NOMO-1 treated with dmso at 0.1 percent for 144 hours (cell line): ENCODE measurements around the gene ZBTB6.

Experiments
- DNase-seq: peaks from one replicate; lab custom pipeline; 2025; ENCODE audit not compliant: unreplicated experiment; lab: John Stamatoyannopoulos, UW

ZBTB6 gene

GRCh38 chr9:122912964-122913673 lies at the start of gene ZBTB6:
ZBTB6 (minus strand) TSS chr9:122913323; CDS start chr9:122912072, 1,251 bp downstream.
- peak; percentile 73 for DNase-seq

DNA sequence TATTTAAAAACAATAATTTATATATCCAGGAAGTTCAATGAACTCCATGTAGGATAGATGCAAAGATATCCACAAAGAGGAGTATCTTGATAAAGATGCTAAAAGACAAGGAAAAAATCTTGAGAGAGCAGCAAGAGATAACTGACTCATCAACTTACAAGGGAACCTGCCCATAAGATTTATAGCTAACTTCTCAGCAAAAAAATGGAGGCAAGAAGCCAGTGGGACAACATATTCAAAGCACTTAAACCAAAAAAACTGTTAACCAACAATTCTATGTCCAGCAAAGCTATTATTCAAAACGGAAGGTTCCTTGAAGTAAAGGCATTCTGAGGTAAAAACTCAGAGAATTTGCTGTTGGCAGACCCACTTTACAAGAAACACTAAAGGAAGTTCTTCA lies 48.0 kb upstream of the ZBTB6 start:
- DNase-seq, result no peak

- no peak for DNase-seq
Measured at GRCh38 chr9:122955961-122956360, 42.8 kb upstream of the ZBTB6 start.

GRCh38 chr9:122954253-122954691 lies 41.1 kb upstream of the ZBTB6 start:
- DNase-seq, result no peak

- no peak for DNase-seq
Measured at GRCh38 chr9:122951056-122951455, 37.9 kb upstream of the ZBTB6 start.

DNA sequence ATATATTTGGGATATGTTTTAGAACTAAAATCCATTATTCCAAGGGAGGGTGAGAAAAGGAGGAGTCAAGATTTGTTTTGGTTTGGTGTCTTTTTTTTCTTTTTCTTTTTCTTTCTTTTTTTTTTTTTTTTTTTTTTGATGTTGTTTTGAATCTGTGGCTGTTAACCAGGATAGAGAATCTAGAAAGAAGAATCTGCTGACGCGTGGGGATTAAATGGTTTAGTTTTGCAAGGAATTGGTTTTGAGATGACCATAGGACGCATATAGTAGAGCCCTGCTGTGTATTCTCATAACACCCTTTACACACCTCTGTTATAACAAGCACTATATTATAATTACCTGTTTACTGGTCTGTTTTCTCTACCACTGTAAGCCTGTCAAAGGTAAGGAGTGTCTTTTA lies 37.1 kb upstream of the ZBTB6 start:
- no peak for DNase-seq

DNA sequence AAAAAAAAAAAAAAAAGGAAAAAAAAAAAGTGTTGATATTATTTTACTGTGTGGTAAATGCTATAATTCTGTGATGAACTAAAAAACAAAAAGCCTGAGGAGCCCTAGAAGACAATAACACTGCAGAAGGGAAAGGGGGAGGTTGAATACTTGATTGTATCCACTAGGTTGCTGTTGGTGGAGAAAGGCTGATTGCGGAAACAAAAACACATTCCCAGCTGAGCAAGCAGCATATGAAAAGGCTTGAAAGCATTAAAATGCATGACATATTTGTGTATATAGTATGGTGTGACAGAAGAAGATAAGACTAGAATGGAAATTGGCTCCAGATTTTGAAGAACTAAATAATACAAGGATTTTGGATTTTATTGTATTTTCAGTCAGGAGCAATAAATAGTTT lies 36.6 kb upstream of the ZBTB6 start:
- no peak for DNase-seq

- no peak for DNase-seq
Measured at GRCh38 chr9:122948313-122948712, 35.2 kb upstream of the ZBTB6 start.

GRCh38 chr9:122946461-122947005 lies 33.4 kb upstream of the ZBTB6 start:
- no peak for DNase-seq

GRCh38 chr9:122944960-122945888 lies 32.1 kb upstream of the ZBTB6 start:
- no peak for DNase-seq

DNA sequence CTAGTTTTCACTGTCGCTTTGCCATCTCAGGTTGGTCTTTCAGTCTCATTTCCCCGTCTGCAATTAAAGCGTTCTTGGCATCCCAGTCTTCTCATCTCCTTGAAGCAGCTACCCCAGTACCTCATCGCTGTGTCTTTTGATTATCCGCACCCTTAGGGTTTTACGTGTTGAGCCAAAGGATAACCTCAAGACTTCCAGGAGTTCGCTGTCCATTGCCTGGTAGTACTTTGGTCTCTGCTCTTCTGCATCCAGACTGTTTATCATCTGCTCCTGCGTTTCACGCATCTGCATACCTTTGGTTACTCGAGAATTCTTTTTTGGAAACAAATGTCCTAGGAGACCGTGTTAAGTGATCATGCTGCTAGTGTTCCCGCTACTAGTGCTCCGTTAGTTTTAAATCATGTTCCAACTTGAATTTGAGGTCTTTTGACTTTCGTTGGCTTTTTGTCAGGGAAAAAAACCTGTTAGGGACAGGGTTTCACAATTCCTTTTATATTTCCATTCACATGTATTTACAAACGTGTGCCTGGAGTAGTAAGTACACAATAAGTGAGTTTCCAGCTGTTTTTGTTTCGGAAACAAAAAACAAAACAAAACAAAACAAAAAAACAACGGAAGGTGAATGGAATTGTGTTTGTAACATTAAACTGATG lies 28.6 kb upstream of the ZBTB6 start:
- no peak for DNase-seq

DNA sequence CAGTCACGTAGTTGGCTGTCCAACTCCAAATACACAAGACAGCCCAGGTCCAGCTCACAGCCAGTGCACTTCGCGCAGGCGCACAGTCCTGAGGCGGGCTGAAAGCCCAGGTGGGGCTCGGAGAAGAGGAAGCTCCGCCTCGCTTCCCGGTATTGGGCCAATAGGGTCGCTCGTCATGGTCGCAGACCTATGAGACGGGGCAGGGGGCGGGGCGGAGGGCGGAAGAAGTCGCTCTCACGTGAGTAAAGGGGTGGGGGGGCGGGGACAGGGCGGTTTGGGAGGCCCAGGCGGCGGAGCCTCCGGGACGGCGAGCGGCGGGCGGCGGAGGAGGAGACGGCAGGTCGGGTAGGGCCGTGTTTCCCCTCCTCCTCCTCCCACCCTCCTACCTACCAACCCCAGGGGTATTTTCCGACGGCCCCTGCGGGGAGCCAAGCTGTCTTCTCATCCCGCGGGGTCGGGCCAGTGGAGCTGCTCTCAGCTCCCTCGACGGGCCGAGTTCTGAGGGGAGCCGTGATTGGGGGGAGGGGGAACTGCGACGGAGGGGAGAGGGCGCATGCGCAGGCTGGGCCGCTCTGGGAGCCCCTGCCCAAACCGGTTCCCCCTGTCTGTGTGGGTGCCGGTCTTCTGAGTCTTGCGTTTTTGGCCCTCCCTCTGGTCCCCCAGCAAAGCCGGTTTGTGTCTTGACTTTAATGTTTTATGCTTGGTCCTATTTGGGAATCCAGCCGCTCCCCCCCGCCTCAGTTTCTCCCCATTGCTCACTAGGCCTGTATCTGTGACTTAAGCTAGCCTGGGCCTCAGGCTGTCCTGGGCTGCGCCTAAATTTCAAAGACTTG lies 27.8 kb upstream of the ZBTB6 start, which contains the start of gene RABGAP1:
Gene RABGAP1 (plus strand): TSS at position 272 of the 833 bp plus-strand sequence. CDS start 16,040 bp downstream, outside the sequence.
- peak; percentile 92 for DNase-seq

DNA sequence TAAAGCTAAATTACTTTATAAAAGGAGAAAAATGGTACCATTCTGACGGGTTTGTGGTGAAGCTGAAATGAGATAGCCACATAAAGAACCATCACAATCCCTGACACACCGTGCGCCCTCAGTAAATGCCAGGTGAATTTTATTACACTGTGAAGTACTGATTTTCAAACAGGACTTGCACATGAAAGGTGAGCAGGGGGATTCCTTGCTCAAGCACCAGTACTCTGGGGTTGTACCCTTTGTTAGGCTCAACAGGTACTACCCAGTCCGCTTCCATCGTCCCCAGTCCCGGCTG lies 27.3 kb upstream of the ZBTB6 start:
- no peak for DNase-seq

GRCh38 chr9:122939601-122940000 lies 26.5 kb upstream of the ZBTB6 start:
- DNase-seq, result no peak

- DNase-seq, result no peak
Measured at GRCh38 chr9:122936883-122937282, 23.8 kb upstream of the ZBTB6 start.

DNA sequence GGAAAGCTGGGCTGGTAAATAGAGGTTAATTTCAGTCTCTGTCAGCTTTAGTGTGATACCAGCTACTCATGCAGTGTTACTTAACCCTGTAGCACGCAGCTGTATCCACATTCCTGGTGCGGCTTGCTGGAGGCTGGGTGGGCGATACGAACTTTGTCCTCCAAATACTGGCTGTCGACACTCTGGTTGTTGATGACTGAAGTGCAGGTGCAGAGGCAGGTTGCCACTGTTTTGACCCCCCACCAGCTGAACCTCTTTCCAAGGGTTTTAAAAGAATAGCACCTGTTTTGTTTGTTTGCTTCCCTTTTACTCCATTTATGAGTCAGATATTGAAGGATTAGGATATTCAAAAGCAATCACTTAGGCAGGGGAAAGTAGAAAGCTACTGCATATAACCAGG lies 23.3 kb upstream of the ZBTB6 start:
- no peak for DNase-seq

- DNase-seq, result peak; percentile 87
Measured at GRCh38 chr9:122931226-122932121, 18.4 kb upstream of the ZBTB6 start, which contains the start of gene ZBTB26. ZBTB26 (minus strand) TSS chr9:122931512; CDS start chr9:122919934, 11,578 bp downstream.

DNA sequence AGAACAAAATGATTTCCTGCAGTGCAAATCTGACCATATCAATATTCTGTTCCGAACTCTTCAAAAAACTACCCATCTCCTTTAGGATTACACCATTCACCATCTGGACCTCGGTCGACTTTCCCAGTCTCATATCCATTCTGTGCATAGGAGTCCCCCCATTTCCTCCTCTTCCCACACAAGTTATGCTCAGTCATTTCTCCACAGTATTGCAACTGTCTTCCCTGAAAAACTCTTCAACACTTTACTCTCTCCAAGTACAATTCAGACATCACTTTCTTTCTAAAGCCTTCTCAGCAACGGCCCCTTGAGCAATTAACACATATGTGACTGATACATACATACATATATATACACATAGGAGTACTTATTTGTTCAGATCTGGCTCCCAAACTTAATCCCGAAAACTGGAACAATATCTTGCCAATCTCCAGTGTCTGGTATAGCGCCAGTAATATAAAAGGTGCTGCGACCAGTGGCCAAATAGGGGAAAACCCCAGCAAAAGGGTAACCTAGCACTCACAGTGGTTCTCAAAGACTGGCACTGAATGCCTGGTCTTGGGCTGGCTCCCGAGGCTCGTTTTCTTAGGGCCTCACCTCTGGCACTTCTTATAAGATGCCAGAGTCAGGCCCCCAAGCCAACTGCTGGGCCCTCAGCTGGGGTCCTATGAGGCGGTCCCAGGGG lies 17.6 kb upstream of the ZBTB6 start:
- no peak for DNase-seq
